ENCODE results near the gene SIRT7.

The SIRT7 gene

DNA sequence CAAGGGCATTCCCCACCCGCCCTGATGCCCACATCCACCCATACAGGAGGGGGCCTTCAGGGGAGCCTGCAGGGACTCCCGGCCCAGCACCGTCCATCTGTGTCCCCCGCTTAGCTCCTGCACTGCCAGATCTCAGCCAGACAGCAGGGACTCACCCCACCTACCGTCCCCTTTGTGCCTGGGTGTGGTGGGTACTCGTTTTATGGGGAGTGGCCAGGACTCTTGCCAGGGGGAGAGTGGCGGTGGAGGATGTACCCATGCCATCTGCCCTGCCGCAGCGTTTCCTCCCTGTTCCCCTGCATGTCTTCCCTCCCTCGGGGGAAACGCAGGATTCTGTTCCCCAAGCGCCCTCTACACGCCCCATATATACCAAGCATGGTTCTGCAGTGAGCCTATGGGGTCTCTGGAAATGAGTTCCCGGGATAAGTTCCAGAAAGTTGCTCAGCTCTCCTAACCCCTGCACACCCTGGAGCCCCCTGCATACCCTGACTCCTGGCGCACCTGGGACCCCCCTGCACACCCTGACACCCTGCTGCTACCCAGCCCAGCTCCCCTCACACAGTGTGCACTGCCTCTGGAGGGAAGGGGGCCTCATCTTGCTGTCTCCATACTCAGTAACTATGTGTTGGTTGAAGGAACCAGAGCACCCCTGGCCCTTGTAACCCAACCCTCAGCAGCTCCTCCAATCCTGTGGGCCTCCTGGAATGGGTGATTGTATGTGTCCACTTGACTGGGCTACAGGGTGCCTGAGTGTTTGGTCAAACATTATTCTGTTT lies 13.8 kb upstream of the SIRT7 start:
- DNase-seq, result no peak

DNA sequence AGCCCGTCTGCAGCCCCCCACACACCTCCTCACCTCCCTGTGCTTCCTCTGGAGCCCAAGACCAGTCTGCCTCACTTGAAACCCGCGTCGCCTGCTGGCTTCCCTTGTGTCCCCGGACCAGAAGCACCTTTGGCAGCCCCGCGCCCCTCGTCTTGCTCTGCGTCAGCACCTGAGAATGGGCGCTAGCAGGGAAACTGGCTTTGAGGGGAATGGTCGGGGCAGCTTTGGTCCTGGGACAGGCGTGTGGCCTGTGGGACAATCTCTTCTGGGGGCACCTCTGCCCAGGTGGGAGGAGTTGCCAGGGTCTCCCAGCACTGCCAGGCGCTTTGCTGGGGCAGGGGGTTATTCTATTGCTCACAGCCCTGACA lies 13.2 kb upstream of the SIRT7 start:
- DNase-seq, result no peak

DNA sequence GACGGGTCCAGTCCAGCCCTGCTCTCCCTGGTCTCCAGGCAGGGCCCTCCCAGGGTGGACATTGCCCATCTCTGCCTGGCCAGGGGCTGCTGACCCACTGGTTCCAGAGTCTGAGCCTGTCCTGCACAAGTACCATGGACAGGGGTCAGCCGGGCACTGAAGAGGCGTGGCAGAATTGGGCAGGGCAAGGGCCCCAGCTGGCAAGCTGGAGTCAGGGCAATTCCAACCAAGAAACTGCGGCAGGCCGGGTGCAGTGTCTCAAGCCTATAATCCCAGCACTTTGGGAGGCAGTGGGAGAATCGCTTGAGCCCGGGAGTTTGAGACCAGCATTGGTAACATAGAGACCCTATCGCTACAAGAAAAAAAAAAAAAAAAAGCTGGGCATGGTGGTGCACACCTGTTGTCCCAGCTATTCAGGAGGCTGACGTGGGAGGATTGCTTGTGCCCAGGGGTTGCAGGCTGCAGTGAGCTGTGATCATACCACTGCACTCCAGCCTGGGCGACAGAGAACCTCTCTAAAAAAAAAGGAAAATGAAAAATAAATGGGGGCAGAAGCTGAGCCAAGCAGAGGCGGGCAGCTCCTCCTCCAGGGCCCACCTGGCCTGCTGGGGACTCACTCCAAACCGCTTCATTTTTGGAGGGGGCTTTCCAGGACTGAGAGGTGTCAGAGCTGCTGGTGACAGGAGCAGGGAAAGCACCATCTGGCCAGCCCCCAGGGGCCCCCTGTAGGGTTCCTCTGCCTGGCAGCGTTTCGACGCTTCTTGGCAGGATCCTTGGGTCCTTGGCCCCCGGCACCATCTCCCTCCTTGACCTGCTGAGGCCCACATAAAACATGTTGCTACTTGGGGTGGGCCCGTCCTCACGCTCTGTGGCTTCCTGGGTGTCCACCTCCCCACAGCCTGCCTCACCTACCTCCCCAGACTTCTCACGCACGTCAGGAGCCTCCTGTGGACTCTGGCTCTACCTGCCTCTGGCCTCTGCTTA lies 12.5 kb upstream of the SIRT7 start:
- no peak for DNase-seq

DNA sequence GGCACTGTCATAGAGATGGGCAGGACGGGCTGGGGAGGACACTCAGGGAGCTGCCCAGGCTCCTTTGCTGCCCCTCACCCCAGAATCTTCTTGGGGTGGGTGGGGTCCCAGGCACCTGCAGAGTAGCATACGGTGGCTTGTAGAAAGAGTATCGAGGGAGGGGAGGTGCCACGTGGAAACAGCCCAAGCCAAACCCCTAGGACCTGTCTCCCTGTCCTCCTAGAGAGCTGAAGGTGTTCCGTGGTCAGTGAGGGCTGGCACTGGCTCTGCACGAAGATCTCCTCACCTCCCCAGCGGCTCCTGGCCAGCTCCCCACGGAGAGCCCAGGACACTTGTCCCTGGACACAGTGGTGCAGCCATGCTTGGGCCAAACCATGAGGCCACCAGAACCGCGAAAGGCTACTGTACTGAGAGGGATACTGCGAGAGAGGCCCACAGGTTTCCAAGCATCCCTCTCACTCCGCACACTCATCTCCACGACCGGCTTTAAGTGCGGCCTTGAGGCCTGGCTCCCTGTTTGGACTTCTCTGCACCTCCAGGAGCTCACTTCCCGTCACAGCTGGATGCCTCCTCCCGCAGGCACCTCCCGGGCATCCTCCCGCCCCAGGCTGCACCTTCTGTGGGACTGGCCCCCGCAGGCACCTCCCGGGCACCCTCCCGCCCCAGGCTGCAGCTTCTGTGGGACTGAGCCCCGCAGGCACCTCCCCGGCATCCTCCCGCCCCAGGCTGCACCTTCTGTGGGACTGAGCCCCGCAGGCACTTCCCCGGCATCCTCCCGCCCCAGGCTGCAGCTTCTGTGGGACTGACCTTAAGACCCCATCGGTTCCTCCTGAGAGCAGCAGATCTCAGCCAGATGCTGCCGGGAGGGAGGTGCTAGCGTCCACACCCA lies 11.5 kb upstream of the SIRT7 start:
- DNase-seq, result no peak

DNA sequence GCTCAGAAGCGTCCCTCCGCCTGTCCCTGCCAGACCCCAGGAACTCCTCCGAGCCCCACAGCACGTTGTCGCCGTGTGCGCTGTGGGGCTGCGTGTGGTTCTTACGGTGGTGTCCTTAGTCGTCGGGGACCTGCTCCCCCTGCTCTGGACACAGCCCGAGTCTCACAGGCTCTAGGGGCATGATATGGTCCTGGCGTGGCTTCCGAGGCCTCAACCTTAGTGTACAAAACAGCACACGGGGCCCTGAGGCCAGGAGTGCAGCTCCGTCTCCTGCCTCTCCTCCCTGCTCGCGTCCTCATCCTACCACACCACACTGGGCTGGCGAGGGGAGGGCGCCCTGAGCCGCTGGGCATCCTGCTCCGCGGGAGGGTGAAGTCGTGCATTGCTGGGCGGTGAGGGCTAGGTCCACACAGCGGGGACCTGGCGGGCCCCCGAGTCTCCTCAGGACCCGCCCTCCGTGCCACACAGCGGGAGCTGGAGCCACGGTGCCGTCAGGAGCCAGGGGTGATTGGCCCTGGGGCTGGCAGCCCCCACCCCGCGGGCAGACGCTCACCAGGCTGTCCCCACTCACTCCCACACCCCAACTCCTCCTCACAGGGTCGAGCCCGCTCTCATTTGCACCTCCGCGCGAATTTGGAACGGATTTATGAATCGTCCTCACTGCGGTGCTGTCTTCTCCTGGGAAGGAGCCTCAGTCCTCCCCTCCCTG lies 10.7 kb upstream of the SIRT7 start:
- DNase-seq, result no peak

DNA sequence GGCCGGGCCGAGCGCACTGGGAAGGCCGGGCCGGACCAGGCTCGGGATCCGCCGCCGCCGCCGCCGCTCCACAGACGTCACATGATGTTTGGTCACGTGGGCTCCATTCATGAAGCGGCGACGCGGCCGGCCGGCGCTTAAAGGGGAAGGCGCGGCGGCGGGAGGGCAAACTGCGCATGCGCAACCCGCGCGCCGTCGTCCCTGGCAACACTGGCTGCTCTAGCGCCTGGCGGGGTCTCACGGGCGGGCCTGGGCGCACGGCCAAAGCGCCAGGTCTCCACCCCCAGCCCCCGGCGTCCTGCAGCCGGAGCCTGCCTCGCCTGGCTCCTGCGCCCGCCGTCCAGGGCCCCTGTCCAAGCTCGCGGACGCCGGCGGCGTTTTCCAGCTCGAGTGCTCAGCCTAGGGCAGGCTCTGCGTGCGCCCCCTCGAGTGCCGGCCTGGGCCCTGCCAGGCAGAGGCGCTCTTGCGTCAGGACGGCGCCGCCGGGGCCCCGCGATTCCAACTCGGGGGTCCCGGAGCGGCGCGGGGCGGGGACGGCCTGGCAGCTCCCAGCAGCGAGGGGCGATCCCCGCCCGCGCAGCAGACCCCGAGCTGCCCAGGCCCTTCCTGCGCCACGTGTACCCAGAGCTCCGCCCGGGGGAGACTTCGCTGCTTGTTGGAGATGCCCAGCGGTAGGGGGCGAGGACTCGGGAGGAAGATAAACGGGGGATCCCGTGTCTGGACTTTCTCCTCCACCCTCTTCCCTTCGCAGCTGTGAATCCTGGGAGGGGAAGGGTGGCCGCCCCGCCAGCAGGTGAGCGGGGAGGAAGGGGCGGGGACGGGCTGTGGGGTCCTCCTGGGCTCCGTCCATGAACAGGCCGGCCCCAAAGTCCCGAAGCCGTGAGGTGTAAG lies 9.9 kb upstream of the SIRT7 start, which contains the start of gene MAFG:
Gene MAFG (minus strand): TSS at position 83 of the 891 bp plus-strand sequence. CDS start 4,550 bp downstream, outside the sequence.
- peak; percentile 87 for DNase-seq

DNA sequence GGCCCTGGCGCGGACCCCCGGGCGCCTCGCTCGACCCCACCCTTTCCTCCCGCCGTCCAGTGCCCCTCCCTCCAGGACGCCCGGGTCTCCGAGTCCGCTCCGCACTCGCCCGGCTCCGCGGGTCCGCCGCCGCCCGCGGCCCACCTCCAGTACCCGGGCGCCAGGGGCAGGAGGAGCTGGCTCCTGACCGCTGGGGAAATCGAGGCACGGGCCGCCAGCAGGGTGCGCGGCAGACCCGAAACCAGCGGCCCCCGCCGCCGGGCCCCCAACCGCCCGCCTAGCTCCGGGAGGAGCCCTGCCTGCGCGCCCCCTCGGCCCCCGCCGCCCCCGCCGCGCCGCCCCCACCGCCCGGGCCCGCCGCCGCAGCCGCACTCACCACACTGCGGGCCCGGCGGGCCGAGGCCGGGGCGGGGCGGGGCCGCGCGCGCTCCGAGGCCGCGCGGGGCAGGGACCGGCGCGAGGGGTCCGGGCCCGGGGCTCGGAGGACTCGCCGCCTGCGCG lies 9.2 kb upstream of the SIRT7 start:
- no peak for DNase-seq

DNA sequence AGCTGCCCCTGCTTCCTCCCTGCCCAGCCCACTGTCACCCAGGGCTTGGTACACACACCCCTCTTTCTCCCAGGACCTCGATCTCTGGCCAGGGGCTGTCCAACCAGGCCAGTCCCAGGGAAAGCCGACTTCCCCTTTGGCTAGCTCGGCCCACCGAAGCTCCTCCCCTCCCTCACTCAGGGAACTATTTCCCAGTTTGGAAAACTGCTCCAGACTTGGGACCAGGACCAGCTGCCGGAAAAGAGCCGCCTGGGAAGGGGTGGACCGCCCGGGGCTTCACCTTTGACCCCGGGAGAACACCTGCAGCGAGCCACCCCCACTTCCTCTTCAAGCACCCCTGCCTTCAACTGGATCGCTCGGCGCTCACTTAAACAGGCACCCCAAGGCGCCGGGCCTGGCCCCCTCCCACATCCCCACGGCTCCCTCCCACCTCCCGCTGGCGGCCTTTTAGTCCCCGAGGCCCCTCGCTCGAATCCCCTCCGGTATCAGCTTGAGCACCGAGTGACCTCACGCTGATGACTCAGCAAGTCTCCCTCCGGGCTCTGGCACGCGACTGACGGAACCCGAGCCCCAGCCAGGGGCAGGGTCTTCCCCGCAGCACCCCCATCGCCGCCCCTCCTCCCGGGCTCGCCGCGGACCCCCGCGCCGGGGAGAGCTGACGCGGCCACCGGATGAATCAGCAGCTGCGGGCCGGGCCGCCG lies 8.6 kb upstream of the SIRT7 start:
- DNase-seq, result peak; percentile 44

DNA sequence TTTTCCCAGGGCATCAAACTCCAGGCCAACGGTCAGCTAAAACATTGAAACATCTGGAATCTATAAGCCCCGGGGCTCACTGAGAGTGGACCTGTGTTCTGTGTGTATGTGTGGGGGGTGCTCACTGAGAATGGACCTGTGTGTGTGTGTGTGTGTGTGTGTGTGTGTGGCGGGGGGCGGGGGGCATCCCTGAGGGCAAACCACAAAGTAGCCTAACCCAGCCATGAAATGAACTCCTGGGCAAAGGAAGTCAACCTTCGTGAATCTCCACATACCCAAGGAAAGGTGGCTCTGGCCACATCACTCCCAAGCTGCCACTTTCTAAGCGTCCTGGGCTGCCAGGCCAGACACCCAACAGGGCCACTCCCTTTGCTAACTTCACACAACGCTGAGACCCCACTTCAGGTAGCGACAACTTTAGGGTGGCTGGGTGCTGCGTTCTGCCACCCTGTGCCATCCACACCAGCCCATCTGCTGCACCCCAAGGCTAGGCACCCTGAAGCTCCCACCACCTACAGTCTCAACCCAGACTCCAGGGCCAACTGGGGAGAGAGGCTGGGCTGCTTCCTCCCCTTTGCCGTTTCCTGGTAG lies 8.0 kb upstream of the SIRT7 start:
- no peak for DNase-seq

DNA sequence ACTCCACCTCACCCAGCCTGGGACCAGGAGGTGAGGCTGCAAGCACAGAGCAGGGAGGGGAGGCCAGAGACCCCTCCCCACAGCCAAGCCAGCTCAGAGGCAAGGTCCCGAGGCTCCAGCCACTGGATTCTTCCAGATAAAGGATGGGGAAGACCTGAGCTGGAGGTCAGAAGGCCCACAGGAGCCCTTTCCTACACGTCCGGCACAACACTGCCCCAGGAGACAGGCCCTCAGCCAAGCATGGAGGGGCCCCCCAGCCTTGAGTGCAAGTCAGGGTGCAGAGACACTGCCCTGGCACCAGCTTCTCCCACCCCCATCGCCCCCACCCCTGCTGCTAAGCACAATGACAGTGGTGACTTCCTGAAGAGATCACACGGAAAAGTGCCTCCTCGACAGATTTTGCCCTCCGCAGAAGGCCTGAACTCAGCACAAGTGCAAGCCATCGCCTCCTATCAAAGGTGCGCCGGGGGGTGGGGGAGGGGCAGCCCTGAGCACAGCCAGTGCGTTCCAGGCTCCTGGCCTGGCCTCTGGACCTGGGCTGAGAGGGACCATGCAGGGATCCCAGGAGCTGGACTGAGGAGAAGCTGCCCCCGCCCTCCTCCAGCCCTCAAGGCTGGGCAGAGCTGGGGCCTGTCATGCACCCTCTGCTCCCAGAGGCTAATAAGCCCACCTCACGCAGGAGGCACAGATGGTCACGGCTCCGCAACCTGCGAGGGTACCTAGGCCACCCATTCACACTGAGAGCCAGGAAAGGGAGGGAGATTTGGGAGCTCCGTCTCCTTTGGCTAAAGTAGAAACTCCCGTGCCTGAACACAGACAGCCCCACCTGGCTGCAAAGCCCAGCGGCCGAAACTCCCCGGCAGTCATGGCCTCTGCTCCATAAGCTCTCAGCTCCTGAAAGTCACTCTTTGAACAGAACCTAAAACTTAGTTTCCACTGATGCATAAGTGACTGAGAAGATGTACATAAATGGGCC lies 6.9 kb upstream of the SIRT7 start:
- no peak for DNase-seq

DNA sequence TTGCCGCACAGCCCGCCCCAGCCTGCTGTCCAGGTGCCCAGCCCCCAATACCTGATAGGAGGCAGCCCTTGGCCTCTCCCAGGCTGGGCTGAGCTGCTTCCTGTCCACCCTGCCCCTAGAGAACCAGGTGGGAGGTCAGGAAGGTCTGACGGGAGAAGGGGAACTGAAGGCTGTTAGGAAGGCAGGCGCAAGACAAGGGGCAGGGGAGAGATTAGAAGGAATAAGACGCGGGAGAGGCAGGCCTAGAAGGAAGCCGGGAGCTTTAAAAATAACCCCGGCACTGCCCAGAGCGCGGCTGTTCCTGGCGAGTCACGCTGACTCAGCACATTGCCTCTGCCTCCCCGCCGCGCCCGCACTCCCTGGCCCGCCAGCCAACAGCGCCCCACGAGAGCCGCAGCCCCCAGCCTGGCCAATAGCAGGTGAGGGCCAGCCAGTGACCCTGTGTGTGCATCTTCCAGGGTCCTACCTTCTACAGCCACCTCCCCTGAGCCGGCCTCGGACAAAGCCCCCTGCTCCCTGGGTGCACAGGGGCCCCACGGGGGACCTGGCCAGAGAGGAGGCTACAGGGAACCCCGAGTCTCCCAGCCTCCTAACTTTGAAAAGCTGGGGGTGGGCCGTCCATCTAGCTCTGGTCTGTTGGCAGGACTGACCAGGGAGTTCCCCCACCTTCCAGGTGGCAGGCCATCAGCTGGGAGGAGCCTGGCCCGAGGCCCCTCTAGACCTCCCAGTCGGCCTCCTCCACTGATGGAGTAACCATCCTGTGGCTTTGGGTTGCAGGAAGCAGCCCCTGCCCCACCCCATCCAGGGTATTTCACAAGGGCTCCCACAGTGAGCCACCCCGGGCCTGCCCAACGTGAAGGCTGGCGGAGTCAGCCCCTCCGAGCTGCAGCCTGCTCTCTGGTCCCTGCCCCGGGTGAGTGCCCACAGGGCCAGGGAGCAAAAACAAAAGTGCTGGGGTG lies 5.6 kb upstream of the SIRT7 start:
- no peak for DNase-seq

DNA sequence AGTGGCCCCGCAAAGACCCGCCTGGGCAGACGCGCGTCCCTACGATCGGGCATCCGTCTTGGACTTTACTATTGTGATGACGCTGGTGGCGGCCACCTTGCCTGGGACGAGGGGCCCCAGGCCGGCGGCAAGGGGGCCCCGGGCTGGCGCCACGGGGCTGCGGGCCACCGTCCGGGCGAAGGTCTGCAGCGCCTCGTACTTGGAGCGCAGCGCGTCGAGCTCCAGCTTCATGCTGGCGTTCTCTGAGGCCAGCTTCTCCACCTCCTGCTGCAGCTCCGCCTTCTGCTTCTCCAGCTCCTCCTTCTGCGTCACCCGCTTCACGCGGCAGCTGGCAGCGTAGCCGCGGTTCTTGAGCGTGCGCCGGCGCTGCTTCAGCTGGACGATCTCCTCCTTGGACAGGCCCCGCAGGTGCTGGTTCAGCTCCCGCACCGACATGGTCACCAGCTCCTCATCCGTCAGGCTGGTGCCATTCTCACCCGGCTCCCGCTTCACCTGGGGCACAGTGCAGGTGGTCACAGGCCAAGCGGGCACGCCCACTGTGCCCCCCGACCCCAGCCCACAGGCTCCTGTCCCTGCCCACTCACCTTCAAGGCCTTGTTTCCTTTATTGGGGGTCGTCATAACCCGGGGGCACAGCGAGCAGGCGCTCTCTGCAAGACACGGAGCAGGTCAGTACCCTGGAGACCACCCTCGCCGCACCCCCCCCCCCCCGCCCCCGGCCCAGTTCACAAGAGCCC lies 4.8 kb upstream of the SIRT7 start:
- no peak for DNase-seq

DNA sequence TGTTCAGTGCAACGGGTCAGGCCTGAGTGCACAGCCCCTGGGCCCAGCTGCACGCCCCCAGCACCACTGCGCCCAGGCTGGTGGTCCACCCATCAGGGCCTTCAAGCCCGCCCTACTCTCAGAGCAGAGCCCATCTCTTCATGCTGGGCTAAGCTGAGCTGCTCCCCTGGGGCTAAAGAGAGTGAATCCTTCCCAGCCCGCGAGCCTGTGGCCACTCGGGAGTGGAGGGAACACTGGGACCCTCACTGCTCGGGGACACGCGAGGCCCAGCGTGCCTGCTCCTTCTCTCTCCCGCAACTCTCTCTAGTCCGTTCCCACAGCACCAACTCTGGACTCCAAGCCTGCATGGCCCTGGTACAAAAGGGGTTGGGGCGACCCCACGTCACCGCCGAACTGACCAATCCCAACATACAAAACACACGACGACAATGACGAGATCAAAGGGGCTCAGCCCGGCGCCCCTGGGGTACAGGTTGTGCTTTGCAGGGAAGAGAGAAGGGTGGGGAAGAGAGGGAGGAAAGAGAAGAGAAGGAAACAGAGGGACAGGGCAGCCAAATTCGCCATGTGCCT lies 4.1 kb upstream of the SIRT7 start:
- no peak for DNase-seq

DNA sequence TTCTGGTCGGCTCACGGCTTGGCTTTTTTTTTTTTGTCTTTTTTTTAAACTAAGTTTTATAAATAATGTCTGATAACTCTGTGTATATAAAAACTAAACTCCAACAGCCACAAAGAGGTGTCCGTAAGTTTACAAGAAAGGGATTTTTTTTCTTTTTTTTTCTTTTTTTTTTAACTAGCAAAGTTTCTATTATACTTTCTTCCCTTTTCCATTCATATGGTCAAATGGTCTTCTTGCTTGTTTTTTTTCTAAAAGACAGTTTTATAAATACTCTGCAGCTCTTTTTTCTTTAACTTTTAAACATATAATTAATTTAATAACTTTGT lies 3.5 kb upstream of the SIRT7 start:
- no peak for DNase-seq

DNA sequence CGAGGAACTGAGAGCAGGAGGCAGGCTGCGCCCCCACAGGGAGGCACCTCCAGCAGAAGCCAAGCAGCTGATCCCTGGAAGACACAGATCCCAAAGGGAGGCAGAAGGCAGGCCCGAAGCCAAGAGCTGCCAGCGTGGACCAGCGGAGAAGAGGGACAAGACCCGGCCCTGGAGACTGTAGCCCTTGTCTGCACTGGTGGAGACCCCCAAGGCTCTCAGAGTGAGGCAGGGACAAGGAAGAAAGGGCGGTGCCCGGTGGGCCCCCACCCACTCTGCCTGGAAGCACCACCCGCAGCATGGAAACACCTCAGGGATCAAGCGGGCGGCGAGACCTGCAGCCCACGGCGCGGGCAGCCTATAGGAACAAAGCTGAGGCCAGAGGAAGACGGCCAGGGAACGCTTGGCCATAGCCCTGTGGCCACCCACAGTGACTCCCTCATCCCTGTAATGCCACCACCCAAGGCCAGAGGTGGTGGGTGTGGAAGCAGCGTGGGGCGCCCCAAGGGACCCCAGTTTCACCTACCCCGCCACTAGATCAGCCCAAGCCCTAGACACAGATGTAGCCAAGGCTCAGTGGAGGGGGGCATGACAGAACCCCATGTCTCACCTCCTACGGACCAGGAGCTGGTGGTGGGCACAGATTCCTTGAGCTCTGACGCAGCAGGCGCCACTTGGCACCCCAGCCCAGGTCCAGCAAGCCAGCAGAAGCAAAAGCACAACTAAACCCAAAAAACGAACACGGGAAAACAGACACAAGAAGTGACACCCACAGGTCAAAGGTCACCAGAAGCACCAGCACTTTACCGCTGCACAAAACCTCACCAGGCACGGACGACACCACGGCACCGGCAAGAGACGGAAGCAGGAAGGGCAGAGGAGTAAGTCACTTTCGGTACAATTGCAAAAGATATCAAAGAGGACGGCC lies 2.9 kb upstream of the SIRT7 start:
- DNase-seq, result no peak
